MM.1S (cell line): ENCODE measurements around the gene RTCB.

Source experiments
- EZH2 ChIP-seq: fragments of 300-600 bp; sonication (generic); optimal IDR thresholded peaks from 2 replicates; pipeline ENCODE3; 2017; ENCODE audit warnings: low read depth, mild to moderate bottlenecking, antibody characterized with exemption, low read length, mixed read lengths
- TF ChIP-seq, protein P1 (sequence below): fragments of 300-600 bp; sonication (generic); IDR thresholded peaks from 2 replicates; pipeline ENCODE4 v1.5.1; 2016; ENCODE audit warnings: antibody characterized with exemption, low read length, mixed read lengths

DNA sequence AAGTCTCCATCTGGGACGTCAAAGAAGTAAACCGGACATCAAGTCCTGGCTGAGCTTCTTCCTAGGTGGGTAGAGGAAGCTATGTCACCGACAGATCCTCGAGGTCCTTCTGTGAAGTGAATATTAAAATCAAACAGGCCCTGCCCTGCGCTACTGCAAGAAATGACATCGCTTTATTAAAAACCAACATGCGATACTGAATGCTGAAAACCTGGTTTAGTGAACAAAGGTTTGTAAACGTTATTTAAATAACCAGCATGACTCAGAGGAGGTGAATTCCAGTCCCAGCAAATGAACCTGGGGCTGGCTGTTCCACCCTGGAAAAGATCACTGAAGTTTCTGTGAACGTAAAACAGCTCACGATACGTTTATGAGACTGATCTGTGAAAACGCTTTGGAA lies 645 bp downstream of the RTCB start:
- TF ChIP-seq, protein P1, sequence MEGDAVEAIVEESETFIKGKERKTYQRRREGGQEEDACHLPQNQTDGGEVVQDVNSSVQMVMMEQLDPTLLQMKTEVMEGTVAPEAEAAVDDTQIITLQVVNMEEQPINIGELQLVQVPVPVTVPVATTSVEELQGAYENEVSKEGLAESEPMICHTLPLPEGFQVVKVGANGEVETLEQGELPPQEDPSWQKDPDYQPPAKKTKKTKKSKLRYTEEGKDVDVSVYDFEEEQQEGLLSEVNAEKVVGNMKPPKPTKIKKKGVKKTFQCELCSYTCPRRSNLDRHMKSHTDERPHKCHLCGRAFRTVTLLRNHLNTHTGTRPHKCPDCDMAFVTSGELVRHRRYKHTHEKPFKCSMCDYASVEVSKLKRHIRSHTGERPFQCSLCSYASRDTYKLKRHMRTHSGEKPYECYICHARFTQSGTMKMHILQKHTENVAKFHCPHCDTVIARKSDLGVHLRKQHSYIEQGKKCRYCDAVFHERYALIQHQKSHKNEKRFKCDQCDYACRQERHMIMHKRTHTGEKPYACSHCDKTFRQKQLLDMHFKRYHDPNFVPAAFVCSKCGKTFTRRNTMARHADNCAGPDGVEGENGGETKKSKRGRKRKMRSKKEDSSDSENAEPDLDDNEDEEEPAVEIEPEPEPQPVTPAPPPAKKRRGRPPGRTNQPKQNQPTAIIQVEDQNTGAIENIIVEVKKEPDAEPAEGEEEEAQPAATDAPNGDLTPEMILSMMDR = no peak
- no peak for TF ChIP-seq EZH2
